H1 (cell line): Measurements from ENCODE around the gene POLD4. TPM values are rescaled to one million over a fixed set of nuclear protein-coding genes. Genes with fewer than 3 reads are reported as not detected.
A peak's percentile ranks its signal among the peaks of the same experiment; 100 is the strongest.

Source experiments
- CTCF ChIA-PET: fragments of 300-600 bp; sonication (Branson Sonifier 250); formaldehyde crosslinking; loops from one replicate; lab custom pipeline; 2021; ENCODE audit not compliant: partially characterized antibody; lab: Charles Lee
- POLR2A ChIA-PET: fragments of 300-600 bp; sonication (Branson Sonifier 250); formaldehyde crosslinking; loops from one replicate; lab custom pipeline; 2021; ENCODE audit warnings: inconsistent platforms; ENCODE audit not compliant: partially characterized antibody; lab: Charles Lee
- DNase-seq, 2 experiments: peaks; one replicate each; pipeline versions ENCODE4 v3.0.0 to v3.0.0-alpha.2; 2010 to 2022; ENCODE audit warnings: low spot score in 2 of 2, low read depth in 1 of 2, mixed read lengths in 1 of 2
- FAIRE-seq: peaks from 2 replicates; lab custom pipeline; 2011; peaks lifted over from hg19 to GRCh38; lab: Jason Lieb, UNC
- H2AFZ ChIP-seq: 2 replicates; pipeline ENCODE4 v1.8.1; 2012; ENCODE audit warnings: low read length, inconsistent platforms
- H2AK5ac ChIP-seq: 2 replicates; pipeline ENCODE4 v1.6.1; 2013; ENCODE audit warnings: low read depth, low read length
- H2BK120ac ChIP-seq: replicated peaks from 2 replicates; pipeline ENCODE3; 2013; ENCODE audit warnings: low read depth, low read length, inconsistent platforms
- H2BK12ac ChIP-seq: 2 replicates; pipeline ENCODE4 v1.6.1; 2013; ENCODE audit warnings: low read depth, low read length
- H2BK15ac ChIP-seq: 2 replicates; pipeline ENCODE4 v1.6.1; 2013; ENCODE audit warnings: low read length
- H2BK20ac ChIP-seq: 2 replicates; pipeline ENCODE4 v1.6.1; 2013; ENCODE audit warnings: low read length
- H2BK5ac ChIP-seq: 2 replicates; pipeline ENCODE4 v1.6.1; 2013; ENCODE audit warnings: low read depth, low read length
- H3K14ac ChIP-seq: 2 replicates; pipeline ENCODE4 v1.6.1; 2013; ENCODE audit warnings: inconsistent platforms; ENCODE audit not compliant: insufficient read length
- H3K18ac ChIP-seq: 2 replicates; pipeline ENCODE4 v1.6.1; 2013; ENCODE audit warnings: low read length; ENCODE audit errors: extremely low read depth
- H3K23ac ChIP-seq: 2 replicates; pipeline ENCODE4 v1.6.1; 2013; ENCODE audit warnings: inconsistent platforms; ENCODE audit not compliant: insufficient read length
- H3K23me2 ChIP-seq: 2 replicates; pipeline ENCODE4 v1.6.1; 2013; ENCODE audit warnings: low read depth, low read length
- H3K27ac ChIP-seq: 2 replicates; pipeline ENCODE4 v1.6.1; 2011; ENCODE audit warnings: low read depth, low read length, inconsistent platforms
- H3K27me3 ChIP-seq, 4 experiments: replicated peaks in 1 of 4; 1 replicate in 1 of 4; 2 replicates in 3 of 4; pipeline versions ENCODE4 v1.6.1 to v1.8.1; 2011 to 2013; ENCODE audit warnings: low read length in 3 of 4, mild to moderate bottlenecking in 3 of 4, inconsistent platforms in 2 of 4, mixed read lengths in 2 of 4, moderate library complexity in 1 of 4; ENCODE audit not compliant: control insufficient read depth in 3 of 4, insufficient read depth in 3 of 4; ENCODE audit errors: extremely low read depth in 1 of 4
- H3K36me3 ChIP-seq, 4 experiments: 2 replicates each; pipeline versions ENCODE4 v1.6.1 to v1.8.1; 2011 to 2013; ENCODE audit warnings: mild to moderate bottlenecking in 4 of 4, low read length in 3 of 4, moderate library complexity in 2 of 4, control low read depth in 1 of 4, inconsistent platforms in 1 of 4; ENCODE audit not compliant: insufficient read depth in 4 of 4, control insufficient read depth in 2 of 4
- H3K4ac ChIP-seq: replicated peaks from 2 replicates; pipeline ENCODE3; 2013; ENCODE audit warnings: low read length, low read depth, mixed read lengths, inconsistent platforms; ENCODE audit not compliant: insufficient read length
- H3K4me1 ChIP-seq, 4 experiments: replicated peaks in 1 of 4; 1 replicate in 1 of 4; 2 replicates in 3 of 4; pipeline versions ENCODE4 v1.6.1 to v1.8.1; 2011 to 2013; ENCODE audit warnings: low read length in 3 of 4, inconsistent platforms in 2 of 4, mixed read lengths in 1 of 4; ENCODE audit not compliant: insufficient read depth in 4 of 4, control insufficient read depth in 3 of 4
- H3K4me2 ChIP-seq, 2 experiments: 2 replicates each; pipeline versions ENCODE4 v1.6.1 to v1.8.1; 2011 to 2013; ENCODE audit warnings: low read depth in 2 of 2, low read length in 2 of 2, control low read depth in 1 of 2, inconsistent platforms in 1 of 2, mild to moderate bottlenecking in 1 of 2; ENCODE audit not compliant: insufficient read depth in 1 of 2
- H3K4me3 ChIP-seq, 4 experiments: fragments of 200-600, 300-600 bp in 1 of 4; sonication (generic), shearing (Covaris generic), sonication (Bioruptor Twin) in 1 of 4; 2 replicates each; pipeline versions ENCODE4 v1.5.1 to v1.8.1; 2011 to 2016; ENCODE audit warnings: low read length in 4 of 4, low read depth in 3 of 4, control low read depth in 2 of 4, inconsistent platforms in 2 of 4, mild to moderate bottlenecking in 2 of 4, mixed read lengths in 1 of 4, moderate library complexity in 1 of 4; ENCODE audit not compliant: insufficient read depth in 2 of 4; ENCODE audit errors: extremely low read depth in 1 of 4
- H3K56ac ChIP-seq: replicated peaks from 2 replicates; pipeline ENCODE3; 2013; ENCODE audit warnings: low read depth, mild to moderate bottlenecking, mixed read lengths, low read length, inconsistent platforms; ENCODE audit not compliant: insufficient read length
- H3K79me1 ChIP-seq: 2 replicates; pipeline ENCODE4 v1.6.1; 2013; ENCODE audit warnings: low read depth, low read length, control low read depth
- H3K79me2 ChIP-seq, 2 experiments: 2 replicates each; pipeline versions ENCODE4 v1.6.1 to v1.8.1; 2012 to 2013; ENCODE audit warnings: low read length in 2 of 2, mild to moderate bottlenecking in 2 of 2, inconsistent platforms in 1 of 2; ENCODE audit not compliant: insufficient read depth in 2 of 2, control insufficient read depth in 1 of 2
- H3K9ac ChIP-seq, 4 experiments: replicated peaks in 1 of 4; 1 replicate in 1 of 4; 2 replicates in 3 of 4; pipeline versions ENCODE4 v1.6.1 to v1.8.1; 2011 to 2013; ENCODE audit warnings: low read depth in 3 of 4, low read length in 3 of 4, control low read depth in 2 of 4, mild to moderate bottlenecking in 2 of 4, moderate library complexity in 2 of 4, inconsistent platforms in 1 of 4; ENCODE audit errors: extremely low read depth in 1 of 4
- H3K9me3 ChIP-seq, 2 experiments: 2 replicates each; pipeline versions ENCODE4 v1.6.1 to v1.8.1; 2012 to 2013; ENCODE audit warnings: mild to moderate bottlenecking in 2 of 2, moderate library complexity in 2 of 2, control low read depth in 1 of 2, inconsistent platforms in 1 of 2, low read depth in 1 of 2, low read length in 1 of 2, mixed read lengths in 1 of 2; ENCODE audit not compliant: insufficient read depth in 2 of 2
- H4K20me1 ChIP-seq, 2 experiments: replicated peaks in 1 of 2; 2 replicates each; pipeline versions ENCODE3 to v1.8.1; 2011 to 2013; ENCODE audit warnings: inconsistent platforms in 2 of 2, low read length in 2 of 2, mild to moderate bottlenecking in 1 of 2; ENCODE audit not compliant: insufficient read depth in 2 of 2, control insufficient read depth in 1 of 2
- H4K5ac ChIP-seq: 2 replicates; pipeline ENCODE4 v1.6.1; 2013; ENCODE audit warnings: low read length, low read depth, mixed read lengths, inconsistent platforms; ENCODE audit not compliant: insufficient read length
- H4K8ac ChIP-seq: 2 replicates; pipeline ENCODE4 v1.8.0; 2013; ENCODE audit warnings: mild to moderate bottlenecking, moderate library complexity, low read length, inconsistent platforms; ENCODE audit not compliant: insufficient read depth; ENCODE audit errors: extremely low read depth
- H4K91ac ChIP-seq: replicated peaks from 2 replicates; pipeline ENCODE3; 2013; ENCODE audit warnings: low read length, mixed read lengths, inconsistent platforms; ENCODE audit not compliant: insufficient read length
- ASH2L ChIP-seq: fragments of 200-600, 300-600 bp; sonication (generic); IDR thresholded peaks from one replicate; pipeline ENCODE4 v1.7.1; 2017; ENCODE audit warnings: low read length
- CBX5 ChIP-seq: fragments of 300-800, 300-1000 bp; sonication (generic); IDR thresholded peaks from 2 replicates; pipeline ENCODE4 v1.7.1; 2016; ENCODE audit warnings: antibody characterized with exemption, low read length, low read depth
- HDAC6 ChIP-seq: IDR thresholded peaks from one replicate; pipeline ENCODE4 v1.7.1; 2012; ENCODE audit warnings: low read depth, mild to moderate bottlenecking, inconsistent platforms, low read length, moderate library complexity
- MAFK ChIP-seq: IDR thresholded peaks from 2 replicates; pipeline ENCODE4 v1.6.1; 2012; ENCODE audit warnings: low read depth, mild to moderate bottlenecking, improper control_type of control experiment, low read length
- PHF8 ChIP-seq: fragments of 200-600 bp; sonication (generic); conservative IDR thresholded peaks from 2 replicates; pipeline ENCODE4 v1.7.1; 2012; ENCODE audit warnings: low read depth, mild to moderate bottlenecking, inconsistent platforms, low read length, moderate library complexity
- TAF7 ChIP-seq: optimal IDR thresholded peaks from 2 replicates; pipeline ENCODE3; 2011; ENCODE audit warnings: low read depth, mild to moderate bottlenecking, inconsistent platforms, low read length, moderate library complexity, borderline replicate concordance
- TEAD4 ChIP-seq: IDR thresholded peaks from 2 replicates; pipeline ENCODE4 v1.6.1; 2012; ENCODE audit warnings: low read depth, low read length, inconsistent platforms, mixed read lengths
- WGBS, 2 experiments: shearing (Covaris generic) in 1 of 2; methylation state at CpG; one replicate each; pipeline versions ENCODE4 v1.1.6 to v1.1.7; 2013 to 2015; ENCODE audit warnings: low lambda C conversion rate in 2 of 2, mixed read lengths in 2 of 2, inconsistent platforms in 1 of 2, low coverage in 1 of 2, missing lambda C conversion rate in 1 of 2; ENCODE audit not compliant: insufficient replicate concordance in 2 of 2, insufficient coverage in 1 of 2, insufficient read length in 1 of 2; ENCODE audit errors: extremely low coverage in 1 of 2, missing lambda C conversion rate in 1 of 2; 5-methylcytosine and 5-hydroxymethylcytosine counted together
- polyA plus RNA-seq, 7 experiments: library from polyadenylated mRNA; depleted of rRNA in 3 of 7; stranded (reverse) in 5 of 7; unstranded in 2 of 7; fragments of >200 nt in 5 of 7; fragments of 200-250 nt in 2 of 7; gene quantifications; 1 replicate in 5 of 7; 2 replicates in 1 of 7; 4 replicates in 1 of 7; pipeline versions ENCODE4 v1.2.1 to v1.2.3, GENCODE V29; 2011 to 2013; ENCODE audit warnings: missing spikeins in 2 of 7, mixed read lengths in 2 of 7
- total RNA-seq: library from RNA; stranded (reverse); fragmentation: NEBNext Ultra II Directional; extraction: Animal tissue kit (Norgen Biotek cat#: 25700); gene quantifications from 2 replicates; pipeline ENCODE4 v1.2.1, GENCODE V29; 2021

Gene POLD4
- total and polyA plus RNA-seq, 2 of the 8 experiments (the other 6 are each of a cell fraction or from before 2014, with no cell fraction given) = 21.2 to 46.7 TPM

DNA sequence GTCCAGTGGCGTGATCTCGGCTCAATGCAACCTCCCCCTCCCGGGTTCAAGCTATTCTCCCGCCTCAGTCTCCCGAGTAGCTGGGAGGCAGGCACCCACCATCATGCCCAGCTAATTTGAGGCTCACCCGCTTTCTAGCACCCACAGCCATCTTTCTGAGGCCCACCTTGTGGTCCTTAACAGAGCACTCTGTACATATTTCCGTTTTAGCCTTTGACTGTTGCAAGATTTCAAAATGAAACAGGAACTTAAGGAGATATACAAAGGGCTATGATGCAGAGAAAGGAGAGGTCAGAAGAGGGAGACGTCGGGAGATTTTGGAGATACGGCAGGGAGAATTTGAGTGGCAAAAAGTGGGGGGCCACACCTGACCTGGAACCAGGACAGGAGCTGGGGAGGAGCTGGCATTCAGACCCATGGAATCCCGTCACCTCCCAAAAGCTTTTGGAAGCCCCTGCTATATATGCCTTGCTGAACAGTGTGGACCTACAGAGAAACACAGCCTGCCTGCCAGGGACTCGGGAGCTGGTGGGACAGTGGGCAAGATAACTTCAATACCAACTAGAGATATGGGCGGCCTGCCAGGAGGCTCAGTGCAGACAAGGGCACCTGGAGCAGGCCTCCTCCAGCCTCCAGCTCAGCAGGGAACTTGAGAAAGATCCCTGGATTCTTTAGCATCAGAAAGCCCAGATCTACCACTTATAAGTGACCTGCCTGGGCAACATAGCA, 28.1 kb upstream of the POLD4 start:
- Histone ChIP-seq H3K4me2 (no peak overlapping the region), H2AFZ (no peak overlapping the region), H2AK5ac (no peak overlapping the region), H2BK15ac (0 out of 2 replicates have a peak overlapping the region, but pooled peaks have one; percentile 16), H3K23ac (no peak overlapping the region), H4K91ac (no peak overlapping the region), H3K4me3 (no peak overlapping the region), H2BK20ac (no peak overlapping the region; the same call in 1 of the 2 replicates), H3K79me1 (no peaks in the 10 kb centered on the region), H3K4me1 (peaks cover 0 to 15% (median 7%) of the 10 kb centered on the region in 4 experiments; a peak in 5 of 7 replicates), H3K27me3 (peaks cover 5 to 27% (median 21%) of the 10 kb centered on the region in 4 experiments), H4K5ac (no peak overlapping the region), H3K27ac (no peak overlapping the region), H3K4ac (no peak overlapping the region), H3K18ac (no peak overlapping the region), H3K23me2 (no peaks in the 10 kb centered on the region), H2BK5ac (no peak overlapping the region), H3K14ac (no peak overlapping the region), H4K8ac (no peak overlapping the region), H3K9me3 (no peaks in the 10 kb centered on the region), H3K56ac (no peak overlapping the region), H4K20me1 (peaks cover 2% of the 10 kb centered on the region in 2 experiments), H3K79me2 (no peaks in the 10 kb centered on the region), H3K36me3 (no peaks in the 10 kb centered on the region), H3K9ac (no peak overlapping the region), H2BK12ac (no peak overlapping the region), H2BK120ac (no peak overlapping the region)
- no peak for DNase-seq
- TF ChIP-seq TAF7 = no peak
- TF ChIP-seq HDAC6 = no peak
- TF ChIP-seq MAFK = no peak
- TF ChIP-seq ASH2L = no peak
- TF ChIP-seq CBX5 = no peak
- TF ChIP-seq TEAD4 = no peak
- no peak for TF ChIP-seq PHF8
- POLR2A ChIA-PET = interaction anchor here (0.6 to 3.1 kb wide), 9 partner anchors 8 to 35 kb away, joined by 3 to 6 read pairs (median 3); partner anchors contain the start of genes CLCF1, POLD4 and RAD9A
- CTCF ChIA-PET = interaction anchor here (0.6 to 34.8 kb wide), 40 partner anchors 10 to 319 kb away, joined by 3 to 1305 read pairs (median 4); partner anchors contain the start of genes CABP4, CLCF1, POLD4 and PPP1CA
- 81 to 100% methylated on average over 2 to 13 of the region's 13 CpGs for WGBS, 2 experiments
- no peak for FAIRE-seq
